Choroid plexus epithelial cell (primary cell): ENCODE data around the gene PKDCC.

Experiments used
- DNase-seq: peaks from one replicate; pipeline ENCODE4 v3.0.0-alpha.2; 2010; ENCODE audit warnings: low read depth
- H3K4me3 ChIP-seq: 2 replicates; pipeline ENCODE4 v1.5.1; 2011; ENCODE audit warnings: low read depth, mild to moderate bottlenecking, control low read depth, low read length, moderate library complexity
- TF ChIP-seq, protein P1 (sequence below): conservative IDR thresholded peaks from 2 replicates; pipeline ENCODE4 v1.5.1; 2011; ENCODE audit warnings: low read depth, mild to moderate bottlenecking, control low read depth, inconsistent platforms, low read length, moderate library complexity

Gene PKDCC

GRCh38 chr2:42036413-42036812, 11.4 kb upstream of the PKDCC start:
- TF ChIP-seq, protein P1, sequence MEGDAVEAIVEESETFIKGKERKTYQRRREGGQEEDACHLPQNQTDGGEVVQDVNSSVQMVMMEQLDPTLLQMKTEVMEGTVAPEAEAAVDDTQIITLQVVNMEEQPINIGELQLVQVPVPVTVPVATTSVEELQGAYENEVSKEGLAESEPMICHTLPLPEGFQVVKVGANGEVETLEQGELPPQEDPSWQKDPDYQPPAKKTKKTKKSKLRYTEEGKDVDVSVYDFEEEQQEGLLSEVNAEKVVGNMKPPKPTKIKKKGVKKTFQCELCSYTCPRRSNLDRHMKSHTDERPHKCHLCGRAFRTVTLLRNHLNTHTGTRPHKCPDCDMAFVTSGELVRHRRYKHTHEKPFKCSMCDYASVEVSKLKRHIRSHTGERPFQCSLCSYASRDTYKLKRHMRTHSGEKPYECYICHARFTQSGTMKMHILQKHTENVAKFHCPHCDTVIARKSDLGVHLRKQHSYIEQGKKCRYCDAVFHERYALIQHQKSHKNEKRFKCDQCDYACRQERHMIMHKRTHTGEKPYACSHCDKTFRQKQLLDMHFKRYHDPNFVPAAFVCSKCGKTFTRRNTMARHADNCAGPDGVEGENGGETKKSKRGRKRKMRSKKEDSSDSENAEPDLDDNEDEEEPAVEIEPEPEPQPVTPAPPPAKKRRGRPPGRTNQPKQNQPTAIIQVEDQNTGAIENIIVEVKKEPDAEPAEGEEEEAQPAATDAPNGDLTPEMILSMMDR, result no peak
- H3K4me3 ChIP-seq, result no peak overlapping the region
- no peak for DNase-seq

GRCh38 chr2:42036940-42037339, 10.9 kb upstream of the PKDCC start:
- DNase-seq, result no peak
- no peak overlapping the region for H3K4me3 ChIP-seq
- TF ChIP-seq, protein P1, result no peak

DNA sequence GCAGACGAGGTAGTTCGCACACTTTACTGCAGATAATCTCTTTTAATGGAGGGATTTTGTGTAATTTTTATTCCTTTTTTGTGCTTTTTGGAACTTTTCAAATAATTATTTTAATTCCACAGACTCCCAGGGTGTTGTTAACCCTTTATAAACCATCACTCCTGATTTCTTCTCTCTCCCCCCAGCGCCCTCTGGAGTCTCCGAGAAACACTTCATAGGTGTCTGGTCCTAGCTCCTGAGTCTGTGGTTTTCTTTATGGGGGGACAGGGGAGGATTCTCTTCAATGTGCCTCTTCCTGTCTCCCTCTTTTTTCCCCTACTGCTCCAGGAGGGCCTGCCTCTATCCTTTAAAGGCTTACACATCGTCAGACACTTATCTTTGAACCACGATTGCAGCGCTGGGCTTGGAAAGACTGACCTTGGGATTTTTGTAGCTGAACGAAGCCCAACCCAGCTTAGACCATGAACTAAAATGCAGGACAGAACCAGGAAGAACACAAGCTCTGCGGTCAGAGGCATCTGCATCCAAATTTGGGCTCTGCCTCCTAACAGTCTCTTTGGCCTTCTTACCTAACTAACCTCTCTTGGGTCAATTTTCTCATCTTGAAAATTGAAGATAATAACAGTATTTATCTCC, 7.1 kb upstream of the PKDCC start:
- TF ChIP-seq, protein P1, result peak; percentile 45
- DNase-seq, result no peak

DNA sequence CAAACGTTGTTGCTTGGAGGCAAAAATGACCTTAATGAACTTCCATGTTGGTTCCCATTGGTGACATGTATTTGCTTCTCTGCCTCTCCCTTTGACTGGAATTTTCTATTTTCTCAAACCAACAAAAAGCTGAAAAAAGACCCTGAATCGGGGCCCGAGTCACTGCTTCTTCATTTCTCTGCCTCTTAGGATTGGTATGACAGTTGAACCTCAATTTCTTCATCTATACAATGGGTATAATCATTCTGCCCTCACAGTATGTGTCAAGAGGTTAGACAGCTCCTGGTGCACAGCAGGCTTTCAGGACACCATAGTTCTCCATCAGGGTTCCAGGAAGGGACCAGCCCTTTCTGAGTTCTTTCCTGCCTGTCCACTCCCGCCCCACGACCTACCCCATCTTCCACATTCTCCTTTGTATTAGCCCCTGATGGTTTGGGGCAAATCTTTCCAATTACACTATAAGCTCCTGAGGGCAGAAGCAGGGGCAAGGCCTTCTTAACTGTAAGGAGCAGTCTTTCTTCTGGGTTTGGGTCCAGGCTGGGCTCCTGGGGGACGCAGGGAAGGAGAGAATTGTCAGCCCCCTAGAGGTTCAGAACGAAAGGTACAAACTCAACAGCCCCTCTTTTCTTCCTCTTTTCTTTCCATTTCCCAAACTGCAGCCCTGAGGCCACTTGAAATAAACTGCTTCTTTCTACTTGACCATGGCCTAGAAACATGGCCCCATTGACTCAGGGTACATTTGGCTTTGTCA, 6.3 kb upstream of the PKDCC start:
- H3K4me3 ChIP-seq, result no peak overlapping the region
- DNase-seq, result no peak
- TF ChIP-seq, protein P1, result no peak

More for the DNA sequence above, 7.1 kb upstream of the PKDCC start:
- H3K4me3 ChIP-seq, result no peak overlapping the region

GRCh38 chr2:42042631-42043355, 5.0 kb upstream of the PKDCC start:
- no peak overlapping the region for H3K4me3 ChIP-seq
- no peak for DNase-seq
- TF ChIP-seq, protein P1, result no peak

DNA sequence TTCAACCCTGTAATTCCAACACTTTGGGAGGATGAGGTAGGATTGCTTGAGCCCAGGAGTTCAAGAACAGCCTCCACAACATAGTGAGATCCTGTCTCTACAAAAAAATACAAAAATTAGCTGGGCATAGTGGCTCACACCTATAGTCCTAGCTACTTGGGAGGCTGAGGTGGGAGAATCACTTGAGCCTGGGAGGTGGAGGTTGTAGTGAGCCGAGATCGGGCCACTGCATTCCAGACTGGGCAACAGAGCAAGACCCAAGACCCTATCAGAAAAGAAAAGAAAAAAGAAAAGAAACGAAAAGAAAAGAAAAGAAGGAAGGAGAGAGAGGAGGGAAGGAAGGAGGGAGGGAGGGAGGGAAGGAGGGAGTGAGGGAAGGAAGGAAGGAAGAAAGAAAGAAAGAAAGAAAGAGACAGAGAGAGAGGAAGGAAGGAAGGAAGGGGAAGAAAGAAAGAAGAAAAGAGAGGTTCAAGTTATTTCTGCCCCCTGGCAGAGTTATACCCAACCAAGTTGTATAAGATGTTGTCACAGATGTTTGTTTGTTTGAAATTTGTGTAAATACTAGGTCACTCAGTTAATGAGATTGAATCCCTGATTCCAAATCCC, 3.9 kb upstream of the PKDCC start:
- H3K4me3 ChIP-seq, result no peak overlapping the region
- TF ChIP-seq, protein P1, result no peak
- DNase-seq, result no peak
